ENCODE measurements around the gene RBBP8.

GRCh38 chr18:22915337-22915736 lies 17.8 kb upstream of the RBBP8 start:
- TF ChIP-seq POLR2A (IDR thresholded peaks at IDR 0.05) (no peak), CTCF (IDR thresholded peaks at IDR 0.05) (no peak)
